ENCODE results near the gene BHLHE23.
A peak's percentile ranks its signal among the peaks of the same experiment; 100 is the strongest.

Gene BHLHE23

DNA sequence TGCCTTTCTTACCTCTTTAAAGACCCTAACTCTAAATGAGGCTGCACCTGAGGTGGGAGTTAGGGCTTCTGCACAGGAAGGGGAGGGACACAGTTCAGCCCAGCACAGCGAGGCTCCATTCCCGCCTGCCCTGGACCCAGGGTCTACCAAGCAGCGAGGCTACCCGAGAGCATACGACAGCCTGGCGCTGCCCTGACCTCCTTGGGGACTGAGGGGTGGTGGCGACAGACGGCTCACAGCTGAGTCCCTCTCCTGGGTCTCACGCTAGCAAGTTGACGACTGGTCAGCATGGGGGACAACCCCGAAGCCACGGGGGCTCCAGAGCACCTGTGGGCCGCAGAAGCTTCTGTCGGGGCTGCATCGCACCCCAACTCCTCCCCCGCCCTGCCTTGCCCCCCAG is 29.9 kb downstream of the BHLHE23 start:
- TF ChIP-seq, protein P1, sequence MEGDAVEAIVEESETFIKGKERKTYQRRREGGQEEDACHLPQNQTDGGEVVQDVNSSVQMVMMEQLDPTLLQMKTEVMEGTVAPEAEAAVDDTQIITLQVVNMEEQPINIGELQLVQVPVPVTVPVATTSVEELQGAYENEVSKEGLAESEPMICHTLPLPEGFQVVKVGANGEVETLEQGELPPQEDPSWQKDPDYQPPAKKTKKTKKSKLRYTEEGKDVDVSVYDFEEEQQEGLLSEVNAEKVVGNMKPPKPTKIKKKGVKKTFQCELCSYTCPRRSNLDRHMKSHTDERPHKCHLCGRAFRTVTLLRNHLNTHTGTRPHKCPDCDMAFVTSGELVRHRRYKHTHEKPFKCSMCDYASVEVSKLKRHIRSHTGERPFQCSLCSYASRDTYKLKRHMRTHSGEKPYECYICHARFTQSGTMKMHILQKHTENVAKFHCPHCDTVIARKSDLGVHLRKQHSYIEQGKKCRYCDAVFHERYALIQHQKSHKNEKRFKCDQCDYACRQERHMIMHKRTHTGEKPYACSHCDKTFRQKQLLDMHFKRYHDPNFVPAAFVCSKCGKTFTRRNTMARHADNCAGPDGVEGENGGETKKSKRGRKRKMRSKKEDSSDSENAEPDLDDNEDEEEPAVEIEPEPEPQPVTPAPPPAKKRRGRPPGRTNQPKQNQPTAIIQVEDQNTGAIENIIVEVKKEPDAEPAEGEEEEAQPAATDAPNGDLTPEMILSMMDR (IDR thresholded peaks at IDR 0.05; ENCODE audit: low read depth, low read length, missing control alignments), result no peak
- in situ Hi-C loops (cut with HindIII; ENCODE audit: low pct_ligation_motif_present, low sequenced_read_pairs), result no loop called here
- H3K27ac ChIP-seq, result no peak overlapping the region
- H3K27me3 ChIP-seq (replicated peaks), result peaks cover 72% of the 10 kb centered on the region
- H3K36me3 ChIP-seq (replicated peaks), result no peaks in the 10 kb centered on the region
- no peak overlapping the region for H3K4me3 ChIP-seq (ENCODE audit: low read depth, low read length)
- DNase-seq, result no peak

DNA sequence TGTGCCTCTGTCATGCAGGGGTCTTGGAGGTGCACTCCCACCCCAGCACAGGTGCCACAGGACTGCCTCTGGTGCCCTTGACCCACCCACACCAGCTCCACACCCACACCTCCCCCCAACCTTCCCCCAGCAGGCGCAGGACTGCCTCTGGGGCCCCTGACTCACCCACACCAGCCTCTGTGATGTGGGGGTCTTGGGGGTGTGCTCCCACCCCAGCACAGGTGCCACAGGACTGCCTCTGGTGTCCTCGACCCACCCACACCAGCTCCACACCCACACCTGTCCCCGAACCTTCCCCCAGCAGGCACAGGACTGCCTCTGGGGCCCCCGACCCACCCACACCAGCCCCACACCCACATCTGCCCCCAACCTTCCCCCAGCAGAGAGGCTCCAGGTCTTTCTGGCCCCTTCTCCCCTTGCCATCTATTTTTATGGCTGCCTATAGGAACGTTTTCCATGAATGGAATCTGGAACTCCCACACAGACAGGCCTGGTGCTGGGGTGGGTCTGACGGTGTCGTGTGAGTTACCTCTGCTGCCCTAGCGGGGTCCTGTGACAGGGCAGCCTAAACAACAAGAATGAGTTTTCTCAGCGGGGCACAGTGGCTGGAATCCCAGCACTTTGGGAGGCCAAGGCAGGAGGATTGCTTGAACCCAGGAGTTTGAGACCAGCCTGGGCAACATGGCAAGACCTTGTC is 30.8 kb downstream of the BHLHE23 start:
- TF ChIP-seq, protein P1 (IDR thresholded peaks at IDR 0.05; ENCODE audit: low read depth, low read length, missing control alignments), result no peak
- DNase-seq, result no peak
- Histone ChIP-seq H3K36me3 (replicated peaks) (no peaks in the 10 kb centered on the region), H3K27me3 (replicated peaks) (peaks cover 65% of the 10 kb centered on the region), H3K4me3 (ENCODE audit: low read depth, low read length) (no peak overlapping the region), H3K27ac (no peak overlapping the region)
- in situ Hi-C loops (cut with HindIII; ENCODE audit: low pct_ligation_motif_present, low sequenced_read_pairs), result no loop called here

DNA sequence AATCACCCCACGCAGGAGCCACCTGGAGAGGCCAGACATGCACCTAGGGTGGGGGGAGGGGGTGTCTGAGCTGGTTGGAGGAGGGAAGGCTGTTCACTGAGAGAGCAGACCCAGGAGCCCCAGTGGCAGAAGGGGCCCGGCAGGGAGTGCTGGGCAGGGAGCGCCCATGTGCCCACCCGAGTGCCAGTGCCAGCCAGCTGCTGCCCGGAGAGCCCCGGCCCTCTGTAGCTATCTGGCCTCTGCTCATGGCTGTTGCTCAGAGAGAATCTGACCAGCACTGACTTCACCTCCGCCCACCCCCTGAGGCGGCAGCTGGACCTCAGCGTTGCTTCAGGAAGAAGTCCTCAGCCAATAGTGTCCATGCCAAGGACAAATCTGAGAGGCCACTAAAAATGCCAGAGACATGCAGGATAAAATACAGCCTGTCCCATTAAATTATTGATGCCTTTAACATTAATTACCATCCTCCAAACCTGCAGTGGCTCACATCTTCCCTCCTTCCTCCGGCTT is 31.5 kb downstream of the BHLHE23 start:
- no peak for DNase-seq
- Histone ChIP-seq H3K4me3 (ENCODE audit: low read depth, low read length) (no peak overlapping the region), H3K36me3 (replicated peaks) (no peaks in the 10 kb centered on the region), H3K27me3 (replicated peaks) (peaks cover 58% of the 10 kb centered on the region), H3K27ac (no peak overlapping the region)
- TF ChIP-seq, protein P1 (IDR thresholded peaks at IDR 0.05; ENCODE audit: low read depth, low read length, missing control alignments), result no peak
- in situ Hi-C loops (cut with HindIII; ENCODE audit: low pct_ligation_motif_present, low sequenced_read_pairs), result no loop called here

DNA sequence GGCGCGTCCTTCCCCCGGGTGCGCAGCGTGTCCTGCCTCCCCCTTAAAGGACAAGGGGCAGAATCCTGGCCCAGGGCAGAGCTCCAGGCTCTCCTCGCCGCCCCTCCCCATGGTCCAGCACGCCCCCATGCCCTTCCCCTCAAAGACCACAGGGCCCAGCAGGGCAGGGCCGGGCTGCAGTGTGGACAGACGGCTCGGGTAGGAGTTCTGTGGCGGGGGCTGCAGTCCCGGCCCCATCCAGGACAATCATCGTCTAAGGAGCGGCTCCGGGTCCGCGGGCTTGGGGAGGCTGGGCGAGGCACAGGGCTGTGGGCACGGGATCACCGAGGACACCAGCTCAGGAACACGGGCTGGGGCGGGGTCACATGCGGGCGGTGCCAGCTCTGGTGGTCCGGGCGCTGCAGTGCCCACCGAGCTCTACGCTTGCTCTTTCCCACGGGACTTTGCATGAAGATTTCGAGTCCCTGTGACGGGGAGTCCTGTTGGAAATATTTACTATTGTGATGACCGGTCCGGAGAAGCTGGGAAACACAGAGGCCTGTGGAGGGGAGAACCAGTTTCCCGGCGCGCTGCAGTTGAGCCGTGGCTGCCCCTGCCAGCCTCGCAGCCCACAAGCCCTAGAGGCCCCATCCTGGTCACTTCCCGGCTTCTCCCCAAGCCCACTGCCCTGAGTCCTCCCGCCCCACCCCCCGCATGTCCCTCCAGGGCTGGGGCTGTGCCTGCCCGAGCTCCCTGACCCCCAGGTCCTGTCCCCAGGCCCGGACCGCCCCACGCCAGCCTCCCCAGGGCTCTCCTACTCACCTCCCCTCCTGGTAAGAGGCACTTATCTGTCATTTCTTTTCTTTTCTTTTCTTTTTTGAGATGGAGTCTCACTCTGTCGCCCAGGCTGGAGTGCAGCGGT is 33.7 kb downstream of the BHLHE23 start:
- TF ChIP-seq, protein P1 (IDR thresholded peaks at IDR 0.05; ENCODE audit: low read depth, low read length, missing control alignments), result no peak
- Histone ChIP-seq H3K27ac (no peak overlapping the region), H3K36me3 (replicated peaks) (no peaks in the 10 kb centered on the region), H3K27me3 (replicated peaks) (peaks cover 38% of the 10 kb centered on the region), H3K4me3 (ENCODE audit: low read depth, low read length) (no peak overlapping the region)
- in situ Hi-C loops (cut with HindIII; ENCODE audit: low pct_ligation_motif_present, low sequenced_read_pairs), result no loop called here
- no peak for DNase-seq

DNA sequence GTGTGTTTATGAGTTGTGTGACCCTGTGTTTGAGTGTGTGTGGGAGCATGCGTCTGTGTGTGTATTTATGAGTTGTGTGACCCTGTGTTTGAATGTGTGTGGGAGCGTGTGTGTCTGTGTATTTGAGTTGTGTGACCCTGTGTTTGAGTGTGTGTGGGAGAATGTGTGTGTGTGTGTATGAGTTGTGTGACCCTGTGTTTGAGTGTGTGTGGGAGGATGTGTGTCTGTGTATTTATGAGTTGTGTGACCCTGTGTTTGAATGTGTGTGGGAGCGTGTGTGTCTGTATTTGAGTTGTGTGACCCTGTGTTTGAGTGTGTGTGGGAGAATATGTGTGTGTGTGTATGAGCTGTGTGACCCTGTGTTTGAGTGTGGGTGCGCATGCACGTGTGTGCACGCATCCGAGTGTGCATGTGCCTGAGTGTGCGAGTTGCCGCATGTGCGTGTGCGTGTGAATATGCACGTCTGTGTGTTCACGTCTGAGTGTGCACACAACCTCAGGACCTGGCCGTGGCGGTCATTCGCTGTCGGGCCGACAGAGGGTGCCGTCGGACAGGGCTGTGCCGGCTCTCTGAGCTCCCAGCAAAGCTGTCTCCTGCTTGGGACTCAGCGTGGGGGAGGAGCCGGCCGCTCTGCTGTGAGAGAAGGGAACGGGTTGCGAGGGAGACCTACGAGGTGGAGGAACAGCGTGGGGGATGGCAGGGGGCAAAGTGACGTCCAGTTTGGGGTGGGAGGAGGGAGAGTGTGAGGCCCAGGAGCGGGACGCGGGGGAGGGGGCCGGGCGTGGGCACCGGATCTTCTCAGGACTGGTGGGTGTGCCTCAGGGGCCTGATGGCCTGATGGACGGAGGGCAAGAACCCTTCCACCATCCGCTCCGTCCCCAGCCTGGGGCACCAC is 34.6 kb downstream of the BHLHE23 start:
- H3K4me3 ChIP-seq (ENCODE audit: low read depth, low read length), result peak overlapping the region; percentile 12
- H3K36me3 ChIP-seq (replicated peaks), result no peaks in the 10 kb centered on the region
- in situ Hi-C loops (cut with HindIII; ENCODE audit: low pct_ligation_motif_present, low sequenced_read_pairs), result no loop called here
- peaks cover 38% of the 10 kb centered on the region for H3K27me3 ChIP-seq (replicated peaks)
- DNase-seq, result peak; percentile 68
- TF ChIP-seq, protein P1 (IDR thresholded peaks at IDR 0.05; ENCODE audit: low read depth, low read length, missing control alignments), result peak; percentile 98
- no peak overlapping the region for H3K27ac ChIP-seq
